22Rv1 (cell line): ENCODE data around the gene MRPS18A.

Experiments
- CTCF ChIP-seq: fragments of 450-650 bp; IDR thresholded peaks from 2 replicates; pipeline ENCODE4 v1.5.1; 2017; ENCODE audit warnings: mild to moderate bottlenecking
- ZFX ChIP-seq: fragments of 450-650 bp; IDR thresholded peaks from 2 replicates; pipeline ENCODE4 v1.6.1; 2017; ENCODE audit warnings: antibody characterized with exemption, borderline replicate concordance

- no peak for TF ChIP-seq CTCF
- no peak for TF ChIP-seq ZFX
Observed at GRCh38 chr6:43702534-43703440, 15.2 kb upstream of the MRPS18A start.
